GM12872 (cell line): ENCODE data around the gene RAC2.

ENCODE experiments used
- TF ChIP-seq, protein P1 (sequence below): IDR thresholded peaks from 3 replicates; pipeline ENCODE4 v1.5.1; 2011; ENCODE audit warnings: low read depth, mild to moderate bottlenecking, low read length, moderate library complexity; ENCODE audit not compliant: insufficient read depth

Gene RAC2

GRCh38 chr22:37281195-37281594, 37.1 kb upstream of the RAC2 start:
- TF ChIP-seq, protein P1, sequence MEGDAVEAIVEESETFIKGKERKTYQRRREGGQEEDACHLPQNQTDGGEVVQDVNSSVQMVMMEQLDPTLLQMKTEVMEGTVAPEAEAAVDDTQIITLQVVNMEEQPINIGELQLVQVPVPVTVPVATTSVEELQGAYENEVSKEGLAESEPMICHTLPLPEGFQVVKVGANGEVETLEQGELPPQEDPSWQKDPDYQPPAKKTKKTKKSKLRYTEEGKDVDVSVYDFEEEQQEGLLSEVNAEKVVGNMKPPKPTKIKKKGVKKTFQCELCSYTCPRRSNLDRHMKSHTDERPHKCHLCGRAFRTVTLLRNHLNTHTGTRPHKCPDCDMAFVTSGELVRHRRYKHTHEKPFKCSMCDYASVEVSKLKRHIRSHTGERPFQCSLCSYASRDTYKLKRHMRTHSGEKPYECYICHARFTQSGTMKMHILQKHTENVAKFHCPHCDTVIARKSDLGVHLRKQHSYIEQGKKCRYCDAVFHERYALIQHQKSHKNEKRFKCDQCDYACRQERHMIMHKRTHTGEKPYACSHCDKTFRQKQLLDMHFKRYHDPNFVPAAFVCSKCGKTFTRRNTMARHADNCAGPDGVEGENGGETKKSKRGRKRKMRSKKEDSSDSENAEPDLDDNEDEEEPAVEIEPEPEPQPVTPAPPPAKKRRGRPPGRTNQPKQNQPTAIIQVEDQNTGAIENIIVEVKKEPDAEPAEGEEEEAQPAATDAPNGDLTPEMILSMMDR, result no peak

DNA sequence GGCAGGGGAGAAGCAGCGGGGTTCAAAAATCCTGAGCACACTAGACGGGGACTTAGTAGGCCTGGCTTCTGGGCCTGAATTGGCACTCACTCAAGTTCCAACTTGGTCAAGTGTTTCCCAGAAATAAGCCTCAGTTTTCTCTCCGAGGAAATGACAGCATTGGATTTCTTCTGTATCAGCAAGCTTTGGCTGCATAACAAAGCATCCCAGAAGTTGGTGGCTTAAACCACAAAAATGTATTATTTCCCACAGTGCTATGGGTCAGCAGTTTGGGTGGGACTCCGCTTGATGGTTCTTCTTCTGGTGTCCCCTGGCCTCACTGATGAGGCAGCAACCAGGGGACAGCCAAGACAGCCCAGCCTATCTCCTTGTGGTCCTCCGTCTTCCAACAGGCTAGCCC, 36.6 kb upstream of the RAC2 start:
- TF ChIP-seq, protein P1, result no peak

DNA sequence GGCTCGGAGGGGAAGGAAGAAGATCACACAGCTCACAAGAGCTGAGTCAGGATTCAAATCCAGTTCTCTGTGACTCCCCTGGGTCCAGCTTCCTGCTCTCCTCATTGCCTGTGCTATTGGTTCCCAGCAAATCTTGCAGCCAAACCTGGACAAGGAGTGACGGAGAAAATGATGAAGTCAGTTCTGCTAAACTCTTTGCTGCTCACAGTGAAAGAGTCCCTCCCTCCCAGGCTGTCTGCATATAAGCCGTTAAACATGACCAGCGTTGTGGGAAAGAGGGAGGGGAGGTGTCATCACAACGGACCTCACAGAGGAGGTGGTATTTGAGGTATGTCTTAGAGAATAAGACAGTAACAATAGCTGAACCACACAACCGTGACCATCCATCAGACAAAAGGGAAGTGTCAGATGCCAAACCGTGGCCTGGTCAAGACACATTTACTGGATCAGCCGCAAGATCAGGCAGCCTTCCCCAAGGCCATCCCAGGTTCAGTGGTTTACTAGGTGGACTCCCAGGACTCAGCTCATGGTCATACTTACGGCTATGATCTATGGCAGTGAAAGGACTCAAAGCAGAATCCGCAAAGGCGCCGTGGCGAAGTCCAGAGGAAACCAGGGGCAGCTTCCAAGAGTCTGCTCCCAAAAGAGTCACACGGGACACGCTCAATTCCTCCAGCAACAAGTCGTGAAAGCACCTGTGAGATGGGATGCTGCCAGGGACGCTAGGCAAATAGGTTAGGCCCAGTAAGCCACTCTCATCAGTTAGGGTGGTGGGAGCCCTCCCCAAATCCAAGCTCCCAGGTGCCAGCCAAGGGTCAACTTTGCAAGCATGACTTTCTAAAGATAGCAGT, 35.5 kb upstream of the RAC2 start:
- TF ChIP-seq, protein P1, result no peak

GRCh38 chr22:37278261-37278660, 34.2 kb upstream of the RAC2 start:
- TF ChIP-seq, protein P1, result no peak

DNA sequence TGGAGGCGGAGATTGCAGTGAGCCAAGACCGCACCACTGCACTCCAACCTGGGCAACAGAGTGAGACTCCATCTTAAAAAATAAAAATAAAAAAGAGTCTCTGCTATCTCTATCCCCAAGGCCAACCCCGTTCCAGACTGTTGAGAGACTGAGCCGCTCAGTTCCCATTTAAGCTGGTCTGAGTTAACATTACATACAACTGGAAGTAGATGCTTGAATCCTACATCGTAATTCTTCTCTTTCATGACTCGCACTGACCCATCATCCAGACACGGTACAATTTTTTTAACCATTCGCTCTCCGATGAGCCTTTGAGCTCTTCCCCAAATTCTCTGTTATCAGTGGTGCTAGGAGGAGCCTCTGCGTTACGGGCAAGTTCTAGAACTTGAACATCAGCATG, 33.3 kb upstream of the RAC2 start:
- TF ChIP-seq, protein P1, result no peak

DNA sequence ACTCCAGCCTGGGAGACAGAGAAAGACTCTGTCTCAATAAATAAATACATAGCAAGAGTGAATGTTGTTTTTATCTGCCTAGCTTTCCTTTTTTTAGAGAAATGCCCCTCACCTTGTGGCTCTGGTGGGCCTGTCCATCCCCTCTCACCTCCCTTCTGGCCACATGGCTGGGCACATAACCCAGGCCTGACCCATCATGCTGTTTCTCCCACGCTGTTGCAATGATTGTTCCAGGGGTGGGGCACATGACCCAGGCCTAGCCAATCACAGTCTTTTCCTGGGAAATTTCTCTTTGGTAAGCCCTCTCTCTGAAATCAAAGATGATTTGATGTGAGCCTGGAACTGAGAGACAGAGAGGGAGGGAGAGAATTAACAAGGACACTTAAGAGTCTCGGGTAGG, 32.7 kb upstream of the RAC2 start:
- TF ChIP-seq, protein P1, result no peak

DNA sequence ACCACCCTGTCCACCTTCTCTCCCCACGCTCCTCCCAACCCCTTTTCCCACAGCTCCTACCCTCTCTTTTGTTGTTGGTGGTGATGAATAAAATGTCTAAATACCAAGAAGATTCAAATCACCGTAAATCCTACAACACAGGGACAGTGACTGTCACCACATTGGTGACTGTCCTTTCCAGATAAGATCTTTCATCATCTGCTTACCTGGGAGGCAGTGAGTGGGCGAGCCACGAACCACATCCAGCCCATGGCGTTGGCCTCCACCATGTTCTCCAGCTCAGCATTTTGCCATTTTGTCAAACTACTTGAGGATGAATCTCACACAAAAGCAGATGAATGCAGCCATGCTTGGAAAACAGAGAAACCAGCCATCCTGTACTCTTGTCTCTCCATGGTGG, 31.6 kb upstream of the RAC2 start:
- TF ChIP-seq, protein P1, result no peak
